Kidney (tissue), 14 donors: Measurements from ENCODE around the gene GRM7. TPM values are rescaled to one million over a fixed set of nuclear protein-coding genes. Genes with fewer than 3 reads are reported as not detected.
A peak's percentile ranks its signal among the peaks of the same experiment; 100 is the strongest.

Experiments used
- DNase-seq, 5 donors: peaks; one replicate each; pipeline ENCODE4 v3.0.0-alpha.2; 2013 to 2020
- FAIRE-seq: peaks from 2 replicates; lab custom pipeline; 2012; peaks lifted over from hg19 to GRCh38; lab: Jason Lieb, UNC
- H3K27ac ChIP-seq, 2 donors: one replicate each; pipeline ENCODE4 v1.7.0; 2013; ENCODE audit warnings: low read depth in 2 of 2, low read length in 2 of 2, inconsistent platforms in 1 of 2
- H3K27me3 ChIP-seq: one replicate; pipeline ENCODE4 v1.7.1; 2013; ENCODE audit warnings: low read length, inconsistent platforms; ENCODE audit not compliant: control insufficient read depth, insufficient read depth
- H3K36me3 ChIP-seq, 3 donors: one replicate each; pipeline versions ENCODE4 v1.7.0 to v1.7.1; 2013; ENCODE audit warnings: low read length in 3 of 3, control low read depth in 1 of 3, inconsistent platforms in 1 of 3; ENCODE audit not compliant: insufficient read depth in 3 of 3, control insufficient read depth in 2 of 3
- H3K4me1 ChIP-seq, 3 donors: one replicate each; pipeline versions ENCODE4 v1.7.0 to v1.7.1; 2013; ENCODE audit warnings: low read length in 3 of 3, inconsistent platforms in 1 of 3, low read depth in 1 of 3; ENCODE audit not compliant: control insufficient read depth in 2 of 3, insufficient read depth in 2 of 3
- H3K4me3 ChIP-seq, 3 donors: one replicate each; pipeline versions ENCODE4 v1.7.0 to v1.8.1; 2013; ENCODE audit warnings: low read length in 3 of 3, control low read depth in 1 of 3, inconsistent platforms in 1 of 3
- H3K9ac ChIP-seq, 3 donors: one replicate each; pipeline versions ENCODE4 v1.7.0 to v1.7.1; 2013; ENCODE audit warnings: low read length in 3 of 3, control low read depth in 1 of 3, inconsistent platforms in 1 of 3
- H3K9me3 ChIP-seq, 3 donors: one replicate each; pipeline versions ENCODE4 v1.7.0 to v1.7.1; 2013; ENCODE audit warnings: low read length in 3 of 3, control low read depth in 1 of 3, inconsistent platforms in 1 of 3; ENCODE audit not compliant: control insufficient read depth in 2 of 3, insufficient read depth in 1 of 3
- CTCF ChIP-seq: IDR thresholded peaks from 3 replicates; pipeline ENCODE4 v1.5.1; 2012; ENCODE audit warnings: mild to moderate bottlenecking, moderate library complexity, borderline replicate concordance; ENCODE audit not compliant: insufficient read depth; ENCODE audit errors: extremely low read depth
- intact Hi-C: fragments of 100-400 bp; cut with DNase I; formaldehyde crosslinking; loops from one replicate; pipeline ENCODE4 v1.11.1; 2022
- polyA plus RNA-seq: library from polyadenylated mRNA; stranded (reverse); fragments of 350-450 nt; fragmentation: Illumina TruSeq; extraction: RNeasy Lipid Tissue Mini Kit (QIAGEN cat#74804); gene quantifications from one replicate; pipeline ENCODE4 v1.2.3, GENCODE V29; 2014; ENCODE audit warnings: low read depth, low replicate concordance; ENCODE audit not compliant: insufficient read depth
- total RNA-seq: library from RNA; stranded (reverse); fragmentation: NEBNext Ultra II Directional; extraction: Animal tissue kit (Norgen Biotek cat#: 25700); gene quantifications from one replicate; pipeline ENCODE4 v1.2.1, GENCODE V29; 2021
- donor health status: control.
- donor health status: control.
- donor health status: control.
- donor health status: control.
- donor health status: control.
- donor health status: DM: yes; HTN: yes; CAD: no.
- donor health status: Normal renal cell carcinoma (clear cell type).

Gene GRM7
- total and polyA plus RNA-seq, 2 donors from 2014 or later, result 0.16 TPM; not detected in 1

GRCh38 chr3:6912240-6912639 is 51.3 kb downstream of the GRM7 start:
- Histone ChIP-seq H3K4me1 (no peaks in the 10 kb centered on the region), H3K27ac (no peak overlapping the region), H3K36me3 (no peaks in the 10 kb centered on the region), H3K27me3 (no peaks in the 10 kb centered on the region), H3K4me3 (no peak overlapping the region), H3K9ac (no peak overlapping the region), H3K9me3 (no peaks in the 10 kb centered on the region)
- DNase-seq (no peak), FAIRE-seq (no peak)
- intact Hi-C loops, result no loop called here
- no peak for TF ChIP-seq CTCF

GRCh38 chr3:6915898-6916297 is 55.0 kb downstream of the GRM7 start:
- intact Hi-C loops, result no loop called here
- no peak overlapping the region for H3K9ac ChIP-seq
- no peak for TF ChIP-seq CTCF
- no peak for DNase-seq
- H3K9me3 ChIP-seq, result no peaks in the 10 kb centered on the region
- no peak overlapping the region for H3K4me3 ChIP-seq
- H3K27me3 ChIP-seq, result no peaks in the 10 kb centered on the region
- H3K4me1 ChIP-seq, result no peaks in the 10 kb centered on the region
- no peak for FAIRE-seq
- H3K36me3 ChIP-seq, result no peaks in the 10 kb centered on the region
- H3K27ac ChIP-seq, result no peak overlapping the region

- no peak overlapping the region for H3K27ac ChIP-seq
- intact Hi-C loops, result no loop called here
- no peaks in the 10 kb centered on the region for H3K9me3 ChIP-seq
- peak in 1 of 5 donors; percentile 24 for DNase-seq
- no peaks in the 10 kb centered on the region for H3K4me1 ChIP-seq
- no peak for TF ChIP-seq CTCF
- no peak overlapping the region for H3K4me3 ChIP-seq
- H3K9ac ChIP-seq, result no peak overlapping the region
- no peaks in the 10 kb centered on the region for H3K36me3 ChIP-seq
- no peak for FAIRE-seq
- H3K27me3 ChIP-seq, result no peaks in the 10 kb centered on the region
Observed at GRCh38 chr3:6921066-6921465, 60.2 kb downstream of the GRM7 start.

- no peaks in the 10 kb centered on the region for H3K36me3 ChIP-seq
Observed at GRCh38 chr3:6921876-6922275, 61.0 kb downstream of the GRM7 start.

More at GRCh38 chr3:6921876-6922275, 61.0 kb downstream of the GRM7 start:
- no peak for TF ChIP-seq CTCF
- no peak overlapping the region for H3K9ac ChIP-seq
- H3K27ac ChIP-seq, result no peak overlapping the region
- intact Hi-C loops, result no loop called here
- no peaks in the 10 kb centered on the region for H3K4me1 ChIP-seq
- H3K4me3 ChIP-seq, result no peak overlapping the region
- H3K27me3 ChIP-seq, result no peaks in the 10 kb centered on the region
- FAIRE-seq (no peak), DNase-seq (no peak)
- no peaks in the 10 kb centered on the region for H3K9me3 ChIP-seq
